Testis (tissue), 2 donors: ENCODE results near the gene ETV5.

Experiments used
- POLR2A ChIP-seq: fragments of 450-650 bp; IDR thresholded peaks from one replicate; pipeline ENCODE4 v1.6.1; 2017; ENCODE audit warnings: antibody characterized with exemption, mild to moderate bottlenecking, moderate library complexity
- TF ChIP-seq, protein P1 (sequence below), 3 experiments: fragments of 450-650 bp in 2 of 3; fragments of 200-600 bp in 1 of 3; sonication (generic) in 1 of 3; IDR thresholded peaks; one replicate each; pipeline ENCODE4 v1.5.1; 2016 to 2019; ENCODE audit warnings: antibody characterized with exemption in 3 of 3, mild to moderate bottlenecking in 2 of 3, moderate library complexity in 1 of 3

DNA sequence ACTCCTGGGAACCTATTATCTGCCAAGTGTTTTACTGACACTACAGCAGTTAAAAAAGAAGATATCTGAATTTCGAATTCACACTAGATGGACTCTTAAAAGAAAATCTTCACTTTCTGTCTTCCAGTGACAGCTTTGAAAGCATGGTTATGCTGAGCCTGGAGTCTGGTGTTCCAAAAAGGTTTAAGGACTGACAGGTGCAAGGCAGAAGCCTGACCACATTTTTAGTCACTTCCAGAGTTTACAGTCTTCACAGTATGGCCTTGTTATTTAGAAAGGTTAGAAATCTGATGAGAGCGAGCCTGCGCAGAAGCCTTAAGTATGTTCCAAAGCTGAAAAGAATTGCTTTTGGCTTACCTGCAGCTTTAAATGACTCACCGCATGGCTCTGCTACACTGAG, 59.9 kb downstream of the ETV5 start:
- TF ChIP-seq, protein P1, sequence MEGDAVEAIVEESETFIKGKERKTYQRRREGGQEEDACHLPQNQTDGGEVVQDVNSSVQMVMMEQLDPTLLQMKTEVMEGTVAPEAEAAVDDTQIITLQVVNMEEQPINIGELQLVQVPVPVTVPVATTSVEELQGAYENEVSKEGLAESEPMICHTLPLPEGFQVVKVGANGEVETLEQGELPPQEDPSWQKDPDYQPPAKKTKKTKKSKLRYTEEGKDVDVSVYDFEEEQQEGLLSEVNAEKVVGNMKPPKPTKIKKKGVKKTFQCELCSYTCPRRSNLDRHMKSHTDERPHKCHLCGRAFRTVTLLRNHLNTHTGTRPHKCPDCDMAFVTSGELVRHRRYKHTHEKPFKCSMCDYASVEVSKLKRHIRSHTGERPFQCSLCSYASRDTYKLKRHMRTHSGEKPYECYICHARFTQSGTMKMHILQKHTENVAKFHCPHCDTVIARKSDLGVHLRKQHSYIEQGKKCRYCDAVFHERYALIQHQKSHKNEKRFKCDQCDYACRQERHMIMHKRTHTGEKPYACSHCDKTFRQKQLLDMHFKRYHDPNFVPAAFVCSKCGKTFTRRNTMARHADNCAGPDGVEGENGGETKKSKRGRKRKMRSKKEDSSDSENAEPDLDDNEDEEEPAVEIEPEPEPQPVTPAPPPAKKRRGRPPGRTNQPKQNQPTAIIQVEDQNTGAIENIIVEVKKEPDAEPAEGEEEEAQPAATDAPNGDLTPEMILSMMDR (IDR thresholded peaks at IDR 0.05): no peak
- TF ChIP-seq POLR2A: no peak
